ELF-1 (cell line): Measurements from ENCODE around the gene R3HDM1.
"Not testable (repeated sequence)": the region's sequence is repeated elsewhere in the genome, so short reads cannot be mapped to it uniquely, and the experiment has no call there.

ENCODE experiments used
- DNase-seq: peaks from one replicate; pipeline ENCODE4 v3.0.0-alpha.2; 2016; ENCODE audit warnings: low read depth, low spot score

The R3HDM1 gene

DNA sequence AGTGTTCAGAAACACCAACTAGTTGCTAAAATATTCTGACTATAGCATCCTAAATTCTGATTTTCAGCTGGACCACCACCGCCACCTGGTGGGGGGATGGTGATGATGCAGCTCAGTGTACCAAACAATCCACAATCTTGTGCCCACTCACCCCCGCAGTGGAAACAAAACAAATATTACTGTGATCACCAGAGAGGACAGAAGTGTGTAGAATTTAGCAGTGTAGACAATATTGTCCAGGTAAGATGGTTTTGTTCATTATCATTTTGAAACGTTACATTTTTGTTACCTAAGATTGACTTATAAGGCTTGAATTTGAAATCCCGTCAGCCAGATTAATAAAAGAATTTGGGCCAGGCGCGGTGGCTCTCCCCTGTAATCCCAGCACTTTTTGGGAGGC, 178.7 kb downstream of the R3HDM1 start:
- DNase-seq: peak; percentile 50

DNA sequence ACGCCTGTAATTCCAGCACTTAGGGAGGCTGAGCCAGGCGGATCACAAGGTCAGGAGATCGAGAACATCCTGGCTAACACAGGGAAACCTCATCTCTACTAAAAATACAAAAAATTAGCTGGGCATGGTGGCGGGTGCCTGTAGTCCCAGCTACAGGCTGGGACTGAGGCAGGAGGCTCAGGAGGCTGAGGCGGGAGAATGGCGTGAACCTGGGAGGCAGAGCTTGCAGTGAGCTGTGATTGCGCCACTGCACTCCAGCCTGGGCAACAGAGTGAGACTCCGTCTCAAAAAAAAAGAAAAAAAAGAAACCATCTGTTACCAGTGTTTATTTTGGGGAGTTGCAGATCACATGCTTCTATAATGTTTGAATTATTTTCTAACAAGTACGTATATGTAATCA, 183.8 kb downstream of the R3HDM1 start:
- DNase-seq: not testable (repeated sequence)

DNA sequence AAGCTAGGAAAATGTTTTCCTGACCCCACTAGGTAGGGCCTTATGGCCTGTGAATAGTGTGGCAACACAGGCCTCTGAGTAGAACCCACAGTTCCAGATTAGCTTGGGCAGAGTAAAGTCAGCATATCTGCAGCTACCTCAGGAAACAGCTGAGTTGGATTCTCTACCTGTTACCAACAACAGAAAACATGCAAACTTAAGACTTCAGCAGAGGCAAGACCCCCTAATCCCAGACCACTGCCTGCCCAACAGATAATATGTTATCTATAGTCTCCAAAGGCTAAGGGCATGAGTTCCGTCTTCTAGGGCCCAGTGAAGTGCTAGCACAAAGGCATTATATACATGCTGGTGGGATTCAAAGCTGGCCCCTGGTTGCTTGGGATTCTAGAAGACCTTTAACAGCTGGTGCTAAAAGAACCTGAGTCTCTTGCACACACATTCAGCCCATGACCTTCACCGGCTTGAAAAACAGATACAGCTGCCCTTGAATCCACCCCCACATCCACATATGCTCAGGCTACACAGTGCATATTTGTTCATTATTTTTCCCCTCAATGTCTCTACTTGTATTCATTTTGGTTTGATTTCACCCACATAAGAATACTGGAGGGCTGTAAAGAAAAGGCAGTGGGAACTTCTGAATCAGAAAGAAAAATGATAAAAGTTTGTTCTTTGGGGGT, 196.9 kb downstream of the R3HDM1 start:
- DNase-seq: no peak

DNA sequence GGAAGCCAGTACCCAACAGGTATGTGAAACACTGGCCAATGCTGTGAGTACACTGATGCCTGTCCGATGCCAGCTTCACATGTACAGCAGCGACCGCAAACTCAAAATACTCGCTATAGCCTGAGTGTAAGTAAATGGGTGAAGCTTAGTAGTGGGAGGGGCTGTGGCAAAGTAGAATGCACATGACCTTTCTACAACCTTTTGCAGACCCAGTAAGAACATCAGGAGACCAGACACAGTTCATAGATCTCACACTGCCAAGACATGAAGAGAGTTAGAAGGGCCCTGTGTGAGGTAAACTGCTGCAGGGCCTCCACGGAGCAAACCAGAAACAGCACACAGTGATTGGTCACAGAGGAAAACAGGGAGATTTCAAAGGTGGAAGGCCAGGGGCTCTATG, 201.3 kb downstream of the R3HDM1 start:
- DNase-seq: no peak

DNA sequence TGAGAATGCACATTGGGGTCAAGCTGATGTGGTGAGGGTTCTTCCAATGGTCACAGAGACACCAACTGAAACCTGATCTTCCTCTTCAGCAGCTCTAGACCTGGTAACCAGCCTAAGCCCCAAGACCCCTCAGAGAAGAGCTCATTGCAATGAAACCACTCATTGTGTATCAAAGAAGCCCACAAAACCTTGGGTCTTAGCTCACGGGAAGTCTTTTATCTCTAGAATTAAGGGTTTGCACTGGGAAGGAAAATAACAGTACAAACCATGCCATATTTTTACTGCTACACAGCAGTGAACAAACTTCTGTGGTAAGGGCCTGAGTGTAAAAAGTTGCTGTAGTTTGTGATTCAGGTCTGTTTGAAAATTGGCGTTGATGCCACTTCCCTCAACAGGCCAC, 201.8 kb downstream of the R3HDM1 start:
- DNase-seq: no peak

DNA sequence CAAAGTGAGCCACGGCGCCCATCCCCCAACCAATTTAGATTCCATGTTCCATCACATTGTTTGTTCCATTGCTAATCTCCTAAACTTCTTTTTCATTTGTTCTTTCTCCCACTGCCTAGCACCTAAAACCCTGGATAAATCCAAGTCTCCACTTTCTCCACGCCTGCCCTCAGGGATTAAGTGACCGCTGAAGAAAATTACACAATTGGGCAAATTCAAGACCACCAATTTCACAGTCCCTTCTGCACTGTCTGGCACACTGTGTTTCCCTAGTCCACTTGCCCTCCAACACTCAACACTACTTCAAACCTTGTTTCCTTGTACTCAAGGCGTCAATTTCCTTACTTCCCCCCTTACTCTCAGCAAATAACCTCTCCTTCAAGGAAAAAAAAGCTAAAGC, 205.3 kb downstream of the R3HDM1 start:
- DNase-seq: no peak

DNA sequence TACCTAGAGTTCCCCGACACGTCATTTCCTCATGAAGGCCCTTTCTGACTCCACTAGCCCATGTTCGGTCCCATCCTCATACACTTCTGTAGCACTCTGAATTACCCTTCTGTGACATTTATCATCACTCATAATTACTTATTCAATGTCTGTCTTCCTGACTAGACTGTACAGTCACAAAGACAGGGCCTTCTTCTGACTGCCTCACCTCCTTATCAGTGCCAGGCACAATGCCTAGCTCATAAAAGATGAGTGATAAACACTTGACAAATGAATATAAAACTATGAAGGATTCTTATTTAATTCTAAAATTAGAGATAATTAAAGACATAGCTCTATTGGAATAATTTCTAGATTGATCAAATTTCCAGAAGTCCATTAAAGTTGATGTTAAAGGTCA, 208.9 kb downstream of the R3HDM1 start:
- no peak for DNase-seq

DNA sequence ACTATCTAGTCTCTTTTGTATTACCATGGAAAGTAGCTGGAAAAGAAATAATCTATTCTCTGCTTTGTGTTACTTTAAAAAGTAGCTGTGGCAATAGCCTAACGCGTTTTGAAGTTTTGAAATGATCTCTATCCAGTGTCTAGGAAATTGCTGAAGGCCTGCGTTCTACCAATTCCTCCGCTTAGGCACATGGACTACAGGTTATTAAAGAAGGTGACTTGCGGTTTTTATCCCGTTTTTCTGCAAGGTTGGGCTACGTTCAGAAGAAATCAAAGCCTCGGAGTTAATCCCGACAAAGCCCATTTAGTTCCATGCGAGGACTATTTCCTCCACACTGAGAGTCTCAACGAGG, 209.7 kb downstream of the R3HDM1 start:
- no peak for DNase-seq

DNA sequence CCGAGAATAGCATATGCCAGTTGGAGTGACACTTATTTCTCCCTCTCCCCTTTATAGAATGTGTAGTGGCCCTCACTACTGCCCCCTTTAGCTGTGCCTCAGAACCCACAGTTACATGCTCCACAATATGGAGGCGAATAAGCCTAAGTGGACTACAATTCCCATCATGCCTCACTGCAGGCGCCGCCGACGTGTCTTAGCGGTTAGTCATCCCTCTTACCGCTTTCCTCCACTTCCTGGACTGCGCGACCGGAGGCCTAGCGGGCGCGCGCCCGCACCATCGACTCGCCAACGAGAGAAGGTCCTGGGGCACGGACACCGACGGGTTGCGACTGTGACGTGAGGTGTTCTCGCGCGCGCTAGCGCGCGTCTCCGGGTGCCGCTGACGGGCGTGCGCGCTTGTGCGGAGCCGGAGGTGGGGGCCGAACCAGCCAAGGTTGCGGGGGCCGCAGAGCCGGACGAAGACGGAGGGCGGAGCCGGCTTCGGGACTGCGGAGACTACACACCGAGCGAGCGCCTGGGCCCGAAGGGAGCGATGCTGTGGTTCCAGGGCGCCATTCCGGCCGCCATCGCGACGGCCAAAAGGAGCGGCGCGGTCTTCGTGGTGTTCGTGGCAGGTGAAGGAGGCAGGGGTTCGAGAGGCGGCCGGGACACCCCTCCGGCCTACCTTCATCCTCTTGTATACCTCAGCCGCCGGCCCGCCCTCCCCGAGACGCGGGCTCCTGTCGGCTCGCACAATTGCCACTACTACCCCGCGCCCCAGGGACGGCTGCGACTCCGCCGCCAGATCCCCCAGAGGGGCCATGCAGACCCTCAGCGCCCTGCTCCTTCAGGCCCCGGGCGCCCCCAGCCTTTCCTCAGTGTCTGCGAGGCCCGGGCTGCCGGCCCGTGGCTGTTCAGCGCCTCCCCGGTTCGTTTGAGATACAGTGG, 210.4 kb downstream of the R3HDM1 start, which contains the start of gene UBXN4:
UBXN4 (plus strand) TSS at position 461 of the 930 bp plus-strand sequence; CDS start at position 536, 75 bp downstream.
- DNase-seq: peak; percentile 99

DNA sequence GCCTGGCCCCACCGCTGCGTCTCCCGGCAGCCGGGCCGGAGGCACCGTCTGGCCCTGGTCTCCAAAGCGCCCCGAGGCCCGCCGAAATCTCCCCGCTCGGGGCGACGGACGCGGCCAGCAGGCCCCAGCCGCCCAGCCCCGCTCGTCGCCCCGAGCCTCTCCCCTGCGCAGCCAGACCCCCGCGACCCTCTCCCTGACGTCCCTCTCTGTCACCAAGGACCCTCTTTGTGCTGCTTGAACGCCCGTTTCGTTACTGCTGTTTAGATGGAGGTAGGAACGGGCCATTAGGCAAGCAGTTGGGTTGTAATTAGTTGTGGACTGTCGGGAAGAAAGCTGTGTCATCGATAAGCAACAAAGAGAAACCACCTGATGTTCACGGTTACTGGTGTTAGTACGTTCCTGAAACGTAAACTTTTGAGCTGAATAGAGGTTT, 211.1 kb downstream of the R3HDM1 start:
- peak; percentile 76 for DNase-seq

DNA sequence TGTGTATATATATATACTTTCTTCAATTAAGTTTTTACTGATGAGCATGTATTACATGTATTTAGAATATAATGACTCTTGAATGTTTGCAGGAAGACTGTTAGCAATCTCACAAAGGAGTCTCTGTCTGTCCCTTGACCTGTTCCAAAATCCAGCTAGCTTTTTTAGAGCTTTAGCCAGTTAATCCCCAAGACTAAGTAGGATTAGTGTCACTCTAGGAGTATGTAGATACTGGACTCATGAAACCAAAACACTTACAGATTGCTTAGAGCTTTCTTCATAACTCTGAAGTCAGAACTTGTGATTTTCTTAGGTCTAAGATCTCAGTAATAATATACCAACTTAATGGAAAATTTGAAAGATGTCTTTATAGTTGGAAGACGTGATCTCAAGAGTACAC, 212.6 kb downstream of the R3HDM1 start:
- DNase-seq: peak; percentile 12

DNA sequence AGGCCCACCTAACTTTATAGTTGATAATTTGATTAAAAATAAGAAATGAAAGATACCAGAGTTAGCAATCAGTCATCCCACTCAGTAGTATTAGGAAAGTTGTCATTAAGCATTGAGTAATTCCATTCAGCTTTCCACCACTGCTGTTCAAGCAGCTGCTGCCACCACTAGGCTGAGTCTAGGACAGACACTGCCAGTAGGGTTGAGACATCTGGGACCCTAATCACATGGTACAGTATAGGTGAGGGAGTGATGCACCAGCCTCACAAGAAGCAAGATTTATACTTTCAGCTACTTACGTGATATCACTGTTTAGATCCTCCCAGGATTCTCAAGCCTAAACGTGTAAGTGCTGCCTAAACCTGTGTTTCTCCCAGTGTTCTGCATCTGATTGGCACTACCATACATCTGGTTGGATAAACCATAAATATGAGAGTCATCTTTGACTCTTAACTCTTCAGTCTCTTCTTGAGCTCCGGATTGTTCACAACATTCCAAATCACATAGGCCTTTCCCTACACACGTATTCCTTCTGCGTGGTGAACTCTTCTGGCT, 213.6 kb downstream of the R3HDM1 start:
- peak; percentile 19 for DNase-seq

DNA sequence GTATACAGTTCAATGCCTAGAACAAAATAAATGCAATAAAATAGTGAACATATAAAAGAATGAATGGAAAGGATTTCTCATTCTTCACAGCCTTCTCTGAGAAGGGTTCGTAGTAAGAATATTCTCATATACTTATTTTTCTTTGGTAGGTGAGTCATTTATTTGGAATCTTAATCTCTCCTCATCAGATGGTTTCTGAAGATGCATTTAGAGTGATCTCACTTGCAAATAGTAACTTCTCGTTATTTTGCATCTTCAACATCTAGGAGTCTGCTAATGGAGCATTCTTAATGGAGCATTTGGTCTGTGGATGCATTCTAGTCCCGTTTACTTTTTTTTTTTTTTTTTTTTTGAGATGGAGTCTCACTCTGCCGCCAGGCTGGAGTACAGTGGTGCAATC, 214.3 kb downstream of the R3HDM1 start:
- no peak for DNase-seq

DNA sequence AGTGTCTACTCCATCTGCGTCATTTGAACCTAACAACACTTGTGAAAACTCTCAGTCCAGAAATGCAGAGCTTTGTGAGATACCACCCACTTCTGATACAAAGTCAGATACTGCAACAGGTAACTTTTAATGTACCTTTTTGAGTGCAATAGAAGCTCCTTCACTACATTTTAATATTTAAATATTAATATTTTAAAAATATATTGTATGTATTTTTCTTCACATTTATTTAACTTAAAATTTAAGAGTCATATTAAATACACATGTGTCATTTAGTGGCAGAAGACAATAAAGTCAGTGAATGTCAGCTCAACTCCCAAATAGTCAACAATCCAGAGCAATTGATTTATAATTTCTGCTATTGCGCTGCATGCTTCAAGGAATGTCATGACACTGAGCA, 224.3 kb downstream of the R3HDM1 start:
- DNase-seq: no peak

DNA sequence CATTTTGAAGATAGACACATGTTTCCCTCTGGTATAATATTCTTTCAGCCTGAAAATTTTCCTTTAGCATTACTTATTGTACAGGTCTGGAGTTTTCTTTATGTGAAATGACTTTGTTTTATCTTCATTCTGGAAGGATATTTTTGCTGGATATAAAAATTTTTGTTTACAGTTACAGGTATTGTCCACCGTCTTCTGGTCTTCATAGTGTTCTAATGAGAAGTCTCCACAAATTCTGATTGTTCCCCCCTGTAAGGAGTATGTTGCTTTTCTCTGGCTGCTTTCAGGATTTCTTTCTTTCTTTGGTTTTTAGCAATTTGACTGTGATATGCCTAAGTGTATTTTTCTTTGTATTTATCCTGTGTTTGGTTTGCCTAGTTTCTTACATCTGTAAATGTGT, 225.4 kb downstream of the R3HDM1 start:
- no peak for DNase-seq

DNA sequence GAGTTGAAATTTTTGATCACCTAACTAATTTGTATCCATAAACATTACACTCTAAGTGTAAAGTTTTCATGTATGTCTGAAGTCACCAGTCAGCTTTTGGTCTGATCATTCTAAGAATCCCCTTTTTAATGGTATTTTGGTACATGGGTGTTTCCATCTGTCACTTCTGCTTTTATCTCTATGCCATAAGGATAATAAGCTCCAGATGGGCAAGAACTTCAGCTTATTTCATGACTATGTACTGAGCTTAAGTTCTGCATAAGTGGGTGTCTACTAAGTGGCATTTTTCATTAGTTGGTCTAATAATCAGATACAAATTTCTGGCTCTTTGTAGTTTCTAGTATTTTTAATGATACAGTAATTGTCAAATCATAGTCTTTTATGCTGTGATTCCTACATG, 230.7 kb downstream of the R3HDM1 start:
- DNase-seq: no peak

DNA sequence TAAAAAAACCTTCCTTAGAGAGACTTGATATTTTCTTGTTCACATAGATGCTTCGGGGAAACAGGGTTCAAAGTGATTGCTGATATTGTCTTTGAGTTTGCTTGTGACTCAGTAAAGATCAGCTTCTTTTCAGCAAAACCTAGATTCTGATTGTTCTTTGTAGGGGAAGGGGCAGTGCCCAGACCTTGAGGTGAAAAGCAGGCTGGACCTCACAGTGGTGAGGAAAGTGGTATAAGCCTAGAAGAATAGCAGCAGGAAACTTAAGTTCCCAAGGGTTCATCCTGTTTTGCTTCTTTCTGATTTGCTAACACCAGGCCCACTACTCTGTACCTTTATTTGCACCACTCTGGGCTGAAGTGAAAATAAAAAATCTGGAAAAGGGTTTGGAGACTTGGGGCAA, 231.2 kb downstream of the R3HDM1 start:
- DNase-seq: no peak

DNA sequence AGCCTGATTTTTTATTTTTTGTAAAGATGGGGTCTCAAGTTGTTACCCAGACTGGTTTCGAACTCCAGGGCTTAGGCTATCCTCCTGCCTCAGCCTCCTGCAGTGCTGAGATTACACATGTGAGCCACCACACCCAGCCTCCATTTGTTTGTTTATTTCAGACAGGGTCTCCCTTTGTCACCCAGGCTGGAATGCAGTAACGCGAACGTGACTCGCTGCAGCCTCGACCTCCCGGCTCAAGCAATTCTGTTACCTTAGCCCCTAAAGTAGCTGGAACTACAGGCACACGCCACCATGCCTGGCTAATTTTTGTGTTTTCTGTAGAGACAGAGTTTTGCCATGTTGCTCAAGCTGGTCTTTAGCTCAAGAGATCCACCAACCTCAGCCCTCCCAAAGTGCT, 237.6 kb downstream of the R3HDM1 start:
- peak; percentile 33 for DNase-seq

DNA sequence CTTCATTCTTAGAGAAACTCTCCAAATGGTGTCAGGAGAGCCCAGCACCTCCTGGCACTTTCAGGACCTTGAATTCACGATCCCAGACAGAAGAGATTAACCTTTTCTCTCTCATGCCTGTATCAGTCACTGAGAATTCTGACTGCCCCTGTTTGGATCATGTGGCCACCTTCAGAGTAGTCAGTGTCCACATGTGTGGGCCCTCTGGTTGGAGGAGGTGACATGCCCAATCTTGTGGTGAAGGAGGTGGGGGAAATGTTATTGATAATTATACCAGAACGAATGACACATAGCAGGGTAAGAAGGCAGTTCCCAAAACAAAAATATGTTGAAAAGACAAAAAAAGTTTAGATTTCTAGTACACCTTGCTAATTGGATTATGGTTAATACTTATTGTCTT, 242.0 kb downstream of the R3HDM1 start:
- no peak for DNase-seq

DNA sequence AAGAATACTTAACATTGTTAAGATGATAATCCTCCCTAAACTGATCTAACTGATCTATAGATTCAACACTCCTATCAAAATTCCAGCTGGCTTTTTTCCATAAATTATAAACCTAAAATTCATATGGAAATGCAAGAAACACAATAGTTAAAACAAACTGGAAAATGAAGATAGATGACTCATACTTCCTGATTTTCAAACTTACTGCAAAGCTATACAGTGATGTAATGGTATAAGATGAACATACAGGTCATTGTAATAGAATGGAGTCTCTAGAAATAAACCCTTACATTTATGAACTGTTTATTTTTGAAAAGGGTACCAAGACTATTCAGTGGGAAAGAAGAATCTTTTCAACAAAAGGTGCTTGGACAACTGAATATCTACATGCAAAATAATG, 242.6 kb downstream of the R3HDM1 start:
- no peak for DNase-seq
